Neural progenitor cell (in vitro differentiated cells): Measurements from ENCODE around the gene STRADB. TPM values are rescaled to one million over a fixed set of nuclear protein-coding genes. Genes with fewer than 3 reads are reported as not detected.

Experiments used
- DNase-seq: peaks from one replicate; pipeline ENCODE4 v3.0.0-alpha.2; 2016; ENCODE audit warnings: low spot score
- H2AFZ ChIP-seq: fragments of 200-600 bp; sonication (generic); replicated peaks from 2 replicates; pipeline ENCODE4 v1.6.1; 2016; ENCODE audit warnings: antibody characterized with exemption
- H3F3A ChIP-seq: fragments of 200-600 bp; sonication (generic); 2 replicates; pipeline ENCODE4 v1.6.1; 2016; ENCODE audit warnings: antibody characterized with exemption, low read depth
- H3K27ac ChIP-seq: fragments of 200-600 bp; sonication (generic); 2 replicates; pipeline ENCODE4 v1.5.1; 2016; ENCODE audit warnings: mild to moderate bottlenecking
- H3K27me3 ChIP-seq: fragments of 200-600 bp; sonication (generic); 2 replicates; pipeline ENCODE4 v1.6.1; 2016; ENCODE audit warnings: mild to moderate bottlenecking, moderate library complexity
- H3K36me3 ChIP-seq: fragments of 200-600 bp; sonication (generic); 2 replicates; pipeline ENCODE4 v1.5.1; 2016
- H3K4me1 ChIP-seq: fragments of 200-600 bp; sonication (generic); 2 replicates; pipeline ENCODE4 v1.6.1; 2016; ENCODE audit warnings: mixed run types
- H3K4me2 ChIP-seq: fragments of 200-600 bp; sonication (generic); 2 replicates; pipeline ENCODE4 v1.6.1; 2016
- H3K4me3 ChIP-seq: fragments of 200-600 bp; sonication (generic); 2 replicates; pipeline ENCODE4 v1.5.1; 2016
- H3K79me2 ChIP-seq: fragments of 200-600 bp; sonication (generic); 2 replicates; pipeline ENCODE4 v1.6.1; 2016; ENCODE audit warnings: low read depth
- H3K9ac ChIP-seq: fragments of 200-600 bp; sonication (generic); 2 replicates; pipeline ENCODE4 v1.6.1; 2016
- H3K9me3 ChIP-seq: fragments of 200-600 bp; sonication (generic); 2 replicates; pipeline ENCODE4 v1.5.1; 2016; ENCODE audit warnings: low read depth
- H4K20me1 ChIP-seq: fragments of 200-600 bp; sonication (generic); 2 replicates; pipeline ENCODE4 v1.6.1; 2016; ENCODE audit warnings: low read depth
- H3K27ac Mint-ChIP-seq: 3 replicates; pipeline ENCODE4 v1.8.0; 2021; ENCODE audit warnings: mixed read lengths
- H3K27me3 Mint-ChIP-seq: 2 replicates; pipeline ENCODE4 v1.8.0; 2022; ENCODE audit warnings: low read depth, mild to moderate bottlenecking, inconsistent platforms, moderate library complexity, mixed read lengths; ENCODE audit not compliant: insufficient read depth
- H3K36me3 Mint-ChIP-seq: 3 replicates; pipeline ENCODE4 v1.8.0; 2021; ENCODE audit warnings: mixed read lengths
- H3K4me1 Mint-ChIP-seq: 3 replicates; pipeline ENCODE4 v1.8.0; 2021; ENCODE audit warnings: mixed read lengths
- H3K4me3 Mint-ChIP-seq: 3 replicates; pipeline ENCODE4 v1.8.0; 2021; ENCODE audit warnings: mild to moderate bottlenecking, moderate library complexity, mixed read lengths
- H3K9me3 Mint-ChIP-seq: 3 replicates; pipeline ENCODE4 v1.8.0; 2020; ENCODE audit warnings: mixed read lengths
- EZH2 ChIP-seq: fragments of 200-600 bp; sonication (generic); IDR thresholded peaks from 2 replicates; pipeline ENCODE4 v1.6.1; 2017; ENCODE audit warnings: antibody characterized with exemption, mild to moderate bottlenecking, moderate library complexity
- EZH2phosphoT487 ChIP-seq: fragments of 200-600 bp; sonication (generic); IDR thresholded peaks from 2 replicates; pipeline ENCODE4 v1.6.1; 2017; ENCODE audit warnings: antibody characterized with exemption
- total RNA-seq: library from RNA; depleted of rRNA; stranded (reverse); fragments of >200 nt; gene quantifications from 2 replicates; pipeline ENCODE4 v1.2.3, GENCODE V29; 2015; ENCODE audit warnings: low replicate concordance
- TF ChIP-seq, protein P1 (sequence below): fragments of 200-600 bp; sonication (generic); IDR thresholded peaks from 2 replicates; pipeline ENCODE4 v1.5.1; 2017; ENCODE audit warnings: antibody characterized with exemption, mild to moderate bottlenecking

The STRADB gene
- total RNA-seq, 1 donor from 2014 or later: 79.4 TPM

DNA sequence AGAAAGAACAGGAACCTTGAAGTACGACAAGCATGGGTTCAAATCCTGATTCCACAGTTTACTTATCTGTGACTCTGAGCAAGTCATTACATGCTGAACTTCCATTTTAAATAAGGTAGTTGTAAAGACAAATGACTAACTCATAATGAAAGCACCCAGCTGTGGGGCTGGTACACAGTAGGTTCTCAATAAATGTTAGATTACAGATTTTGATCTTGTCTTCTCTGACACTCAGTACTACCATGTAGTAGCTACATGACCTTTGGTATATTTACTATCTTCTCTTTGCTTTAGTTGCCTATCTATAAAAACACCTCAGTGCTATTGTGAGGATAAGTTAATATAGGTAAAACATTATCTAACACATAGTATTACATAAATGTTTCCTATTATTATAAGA is 3.5 kb upstream of the STRADB start:
- H3K27me3 ChIP-seq: peaks cover 6% of the 10 kb centered on the region
- H3K4me3 Mint-ChIP-seq: no peak overlapping the region
- no peak overlapping the region for H3K9ac ChIP-seq
- TF ChIP-seq, protein P1, sequence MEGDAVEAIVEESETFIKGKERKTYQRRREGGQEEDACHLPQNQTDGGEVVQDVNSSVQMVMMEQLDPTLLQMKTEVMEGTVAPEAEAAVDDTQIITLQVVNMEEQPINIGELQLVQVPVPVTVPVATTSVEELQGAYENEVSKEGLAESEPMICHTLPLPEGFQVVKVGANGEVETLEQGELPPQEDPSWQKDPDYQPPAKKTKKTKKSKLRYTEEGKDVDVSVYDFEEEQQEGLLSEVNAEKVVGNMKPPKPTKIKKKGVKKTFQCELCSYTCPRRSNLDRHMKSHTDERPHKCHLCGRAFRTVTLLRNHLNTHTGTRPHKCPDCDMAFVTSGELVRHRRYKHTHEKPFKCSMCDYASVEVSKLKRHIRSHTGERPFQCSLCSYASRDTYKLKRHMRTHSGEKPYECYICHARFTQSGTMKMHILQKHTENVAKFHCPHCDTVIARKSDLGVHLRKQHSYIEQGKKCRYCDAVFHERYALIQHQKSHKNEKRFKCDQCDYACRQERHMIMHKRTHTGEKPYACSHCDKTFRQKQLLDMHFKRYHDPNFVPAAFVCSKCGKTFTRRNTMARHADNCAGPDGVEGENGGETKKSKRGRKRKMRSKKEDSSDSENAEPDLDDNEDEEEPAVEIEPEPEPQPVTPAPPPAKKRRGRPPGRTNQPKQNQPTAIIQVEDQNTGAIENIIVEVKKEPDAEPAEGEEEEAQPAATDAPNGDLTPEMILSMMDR: no peak
- no peak for TF ChIP-seq EZH2phosphoT487
- no peak for TF ChIP-seq EZH2
- DNase-seq: no peak
- no peak overlapping the region for H3K27ac Mint-ChIP-seq
- H3K4me3 ChIP-seq: no peak overlapping the region
- no peaks in the 10 kb centered on the region for H3K36me3 Mint-ChIP-seq
- H4K20me1 ChIP-seq: peaks cover 7% of the 10 kb centered on the region
- H3F3A ChIP-seq: peaks cover 16% of the 10 kb centered on the region
- no peaks in the 10 kb centered on the region for H3K27me3 Mint-ChIP-seq
- H3K4me2 ChIP-seq: no peak overlapping the region
- H3K9me3 ChIP-seq: no peaks in the 10 kb centered on the region
- no peaks in the 10 kb centered on the region for H3K9me3 Mint-ChIP-seq
- no peaks in the 10 kb centered on the region for H3K36me3 ChIP-seq
- H3K4me1 Mint-ChIP-seq: peaks cover 14% of the 10 kb centered on the region
- H3K4me1 ChIP-seq: peaks cover 8% of the 10 kb centered on the region
- H2AFZ ChIP-seq: no peak overlapping the region
- no peak overlapping the region for H3K27ac ChIP-seq
- peaks cover 16% of the 10 kb centered on the region for H3K79me2 ChIP-seq

- no peak overlapping the region for H3K27ac Mint-ChIP-seq
- no peaks in the 10 kb centered on the region for H3K27me3 Mint-ChIP-seq
- peaks cover 10% of the 10 kb centered on the region for H3K4me1 ChIP-seq
- no peak overlapping the region for H3K27ac ChIP-seq
- H3K9me3 ChIP-seq: no peaks in the 10 kb centered on the region
- no peak overlapping the region for H3K4me3 Mint-ChIP-seq
- H3F3A ChIP-seq: peaks cover 16% of the 10 kb centered on the region
- peaks cover 7% of the 10 kb centered on the region for H4K20me1 ChIP-seq
- TF ChIP-seq, protein P1: no peak
- no peak for TF ChIP-seq EZH2phosphoT487
- TF ChIP-seq EZH2: no peak
- H2AFZ ChIP-seq: no peak overlapping the region
- H3K36me3 ChIP-seq: no peaks in the 10 kb centered on the region
- H3K4me1 Mint-ChIP-seq: peaks cover 20% of the 10 kb centered on the region
- H3K79me2 ChIP-seq: peaks cover 18% of the 10 kb centered on the region
- no peak for DNase-seq
- no peaks in the 10 kb centered on the region for H3K36me3 Mint-ChIP-seq
- H3K27me3 ChIP-seq: peaks cover 6% of the 10 kb centered on the region
- H3K4me3 ChIP-seq: no peak overlapping the region
- no peak overlapping the region for H3K9ac ChIP-seq
- H3K4me2 ChIP-seq: no peak overlapping the region
- no peaks in the 10 kb centered on the region for H3K9me3 Mint-ChIP-seq
Measured at GRCh38 chr2:201448701-201449100, 2.8 kb upstream of the STRADB start.

GRCh38 chr2:201450954-201451291 is 617 bp upstream of the STRADB start:
- H3K4me3 ChIP-seq: peak overlapping the region; percentile 92
- DNase-seq: peak; percentile 45
- peak overlapping the region; percentile 95 for H2AFZ ChIP-seq
- Mint-ChIP-seq H3K27me3 (no peaks in the 10 kb centered on the region), H3K4me3 (peak overlapping the region; percentile 95), H3K27ac (no peak overlapping the region), H3K9me3 (no peaks in the 10 kb centered on the region), H3K4me1 (peaks cover 22% of the 10 kb centered on the region), H3K36me3 (no peaks in the 10 kb centered on the region)
- peaks cover 10% of the 10 kb centered on the region for H3K4me1 ChIP-seq
- H3K27ac ChIP-seq: no peak overlapping the region
- H3K36me3 ChIP-seq: no peaks in the 10 kb centered on the region
- H3K9ac ChIP-seq: peak overlapping the region; percentile 56
- peaks cover 18% of the 10 kb centered on the region for H3K79me2 ChIP-seq
- H3K4me2 ChIP-seq: peak overlapping the region; percentile 82
- TF ChIP-seq EZH2phosphoT487 (no peak), EZH2 (no peak)
- TF ChIP-seq, protein P1: no peak
- H3K27me3 ChIP-seq: peaks cover 6% of the 10 kb centered on the region
- no peaks in the 10 kb centered on the region for H3K9me3 ChIP-seq
- H3F3A ChIP-seq: peaks cover 16% of the 10 kb centered on the region
- peaks cover 7% of the 10 kb centered on the region for H4K20me1 ChIP-seq
